ENCODE results near the gene SYP. TPM values are rescaled to one million over a fixed set of nuclear protein-coding genes. Genes with fewer than 3 reads are reported as not detected.
A peak's percentile ranks its signal among the peaks of the same experiment; 100 is the strongest.

SYP gene
- total and polyA plus RNA-seq, 9 of the 15 experiments (the other 6 are each of a cell fraction or from before 2014, with no cell fraction given): 0.48 to 5.1 (median 2.6) TPM

- TF ChIP-seq MNT (conservative IDR thresholded peaks at IDR 0.05) (0 out of 4 replicates have a peak, but pooled peaks of 1 of the 2 experiments have one; percentile 24), RBFOX2 (IDR thresholded peaks at IDR 0.05; ENCODE audit: low read depth, low read length) (peak; percentile 79), ZBTB11 (CRISPR knock-in tag; IDR thresholded peaks at IDR 0.05) (0 out of 6 replicates have a peak, but pooled peaks of 1 of the 3 experiments have one; percentile 12), JUN (IDR thresholded peaks at IDR 0.05; ENCODE audit: borderline replicate concordance, low read depth, low read length) (no peak), JUN (CRISPR knock-in tag; IDR thresholded peaks at IDR 0.05; ENCODE audit: borderline replicate concordance) (no peak), ZFP91 (CRISPR knock-in tag; IDR thresholded peaks at IDR 0.05) (peak; percentile 89), NR1H2 (CRISPR knock-in tag; IDR thresholded peaks at IDR 0.05) (no peak), PKNOX1 (IDR thresholded peaks at IDR 0.05) (peak; percentile 85), ELK3 (CRISPR knock-in tag; IDR thresholded peaks at IDR 0.05) (no peak), CREBBP (IDR thresholded peaks at IDR 0.05; ENCODE audit: low read depth, low read length) (no peak), KAT8 (IDR thresholded peaks at IDR 0.05; ENCODE audit: low read depth) (no peak), SAP30 (IDR thresholded peaks at IDR 0.05; ENCODE audit: borderline replicate concordance, insufficient read depth, low read depth, low read length, poor library complexity, severe bottlenecking) (peak; percentile 30), ZFX (CRISPR knock-in tag; IDR thresholded peaks at IDR 0.05) (peak; percentile 32; the same call in 1 of the 2 replicates), SIN3A (IDR thresholded peaks at IDR 0.05; ENCODE audit: borderline replicate concordance in 2 of 2, control insufficient read depth in 1 of 2, low read depth in 2 of 2, low read length in 2 of 2) (peak in 1 of 2 experiments; percentile 32; a peak in 1 of 4 replicates)
These were observed 27.7 kb downstream of the SYP start (continued) for GRCh38 chrX:49172280-49172780.
